Left lung (tissue), 10 donors: ENCODE data around the gene COL19A1. TPM values are rescaled to one million over a fixed set of nuclear protein-coding genes. Genes with fewer than 3 reads are reported as not detected.

Source experiments
- ATAC-seq: fragments of 200-7000 bp; cut with Tn5 transposase; one replicate; pipeline ENCODE4 v1.9.1; 2020; ENCODE audit warnings: moderate library complexity
- DNase-seq, 4 donors: peaks; one replicate each; pipeline ENCODE4 v3.0.0-alpha.2; 2013 to 2020
- H3K27ac ChIP-seq, 2 donors: fragments of 200-600 bp; sonication (generic) in 1 of 2; one replicate each; pipeline versions ENCODE4 v1.5.0 to v1.8.0; 2020 to 2021
- H3K27me3 ChIP-seq, 2 donors: fragments of 200-600 bp; sonication (generic) in 1 of 2; one replicate each; pipeline versions ENCODE4 v1.5.0 to v1.8.0; 2020 to 2021
- H3K36me3 ChIP-seq, 2 donors: fragments of 200-600 bp; sonication (generic) in 1 of 2; one replicate each; pipeline versions ENCODE4 v1.5.0 to v1.8.0; 2020 to 2021
- H3K4me1 ChIP-seq, 2 donors: fragments of 200-600 bp; one replicate each; pipeline ENCODE4 v1.8.0; 2021
- H3K4me3 ChIP-seq, 2 donors: fragments of 200-600 bp; sonication (generic) in 1 of 2; one replicate each; pipeline versions ENCODE4 v1.5.0 to v1.8.0; 2020 to 2021; ENCODE audit warnings: mild to moderate bottlenecking in 1 of 2
- H3K9me3 ChIP-seq, 2 donors: fragments of 200-600 bp; sonication (generic) in 1 of 2; one replicate each; pipeline versions ENCODE4 v1.5.0 to v1.8.0; 2020 to 2021
- CTCF ChIP-seq, 2 donors: fragments of 200-600 bp; sonication (generic) in 1 of 2; IDR thresholded peaks; one replicate each; pipeline versions ENCODE4 v1.5.0 to v1.8.0; 2021; ENCODE audit warnings: antibody characterized with exemption in 2 of 2
- intact Hi-C, 2 donors: fragments of 100-400 bp; cut with DNase I; formaldehyde crosslinking; loops; one replicate each; pipeline versions ENCODE4 v1.11.2 to v1.14.2; 2022
- polyA plus RNA-seq, 6 donors: library from polyadenylated mRNA; unstranded; fragments of 120-200 nt; gene quantifications; one replicate each; pipeline ENCODE4 v1.2.1, GENCODE V29; 2013; ENCODE audit not compliant: insufficient read length in 6 of 6
- total RNA-seq, 2 donors: library from RNA; stranded (reverse); fragmentation: NEBNext Ultra II Directional; extraction: Animal tissue kit (Norgen Biotek cat#: 25700); gene quantifications; one replicate each; pipeline ENCODE4 v1.2.1, GENCODE V29; 2021
- donor health status: DM: no; HTN: yes; CAD: no.
- donor health status: DM: no; HTN: no; CAD: no.

The COL19A1 gene
- total and polyA plus RNA-seq, 8 donors = 0.10 to 0.77 (median 0.70) TPM

- Histone ChIP-seq H3K9me3 (no peaks in the 10 kb centered on the region), H3K36me3 (no peaks in the 10 kb centered on the region), H3K27me3 (no peaks in the 10 kb centered on the region), H3K27ac (no peak overlapping the region), H3K4me1 (no peaks in the 10 kb centered on the region), H3K4me3 (no peak overlapping the region)
- TF ChIP-seq CTCF (IDR thresholded peaks at IDR 0.05) = no peak
- no peak for DNase-seq
- intact Hi-C loops = no loop called here
- ATAC-seq = no peak
Observed at GRCh38 chr6:70062010-70062409, 195.7 kb downstream of the COL19A1 start.

GRCh38 chr6:70072540-70073179 lies 206.3 kb downstream of the COL19A1 start:
- intact Hi-C loops = no loop called here
- H3K27me3 ChIP-seq = no peaks in the 10 kb centered on the region

GRCh38 chr6:70073637-70074036 lies 207.3 kb downstream of the COL19A1 start:
- TF ChIP-seq CTCF (IDR thresholded peaks at IDR 0.05) = no peak
- intact Hi-C loops = no loop called here
- no peaks in the 10 kb centered on the region for H3K4me1 ChIP-seq
- H3K27me3 ChIP-seq = no peaks in the 10 kb centered on the region
- no peak for ATAC-seq
- H3K36me3 ChIP-seq = no peaks in the 10 kb centered on the region
- no peak overlapping the region for H3K4me3 ChIP-seq
- no peak overlapping the region for H3K27ac ChIP-seq
- no peaks in the 10 kb centered on the region for H3K9me3 ChIP-seq
- DNase-seq = no peak

More at GRCh38 chr6:70072540-70073179, 206.3 kb downstream of the COL19A1 start:
- H3K9me3 ChIP-seq = no peaks in the 10 kb centered on the region
- no peak for TF ChIP-seq CTCF (IDR thresholded peaks at IDR 0.05)
- H3K36me3 ChIP-seq = no peaks in the 10 kb centered on the region
- no peak overlapping the region for H3K27ac ChIP-seq
- no peak overlapping the region for H3K4me3 ChIP-seq
- no peak for DNase-seq
- H3K4me1 ChIP-seq = no peaks in the 10 kb centered on the region
- ATAC-seq = no peak

GRCh38 chr6:70079241-70079640 lies 212.9 kb downstream of the COL19A1 start:
- no peaks in the 10 kb centered on the region for H3K36me3 ChIP-seq
- H3K27me3 ChIP-seq = no peaks in the 10 kb centered on the region
- no peak for TF ChIP-seq CTCF (IDR thresholded peaks at IDR 0.05)
- H3K9me3 ChIP-seq = no peaks in the 10 kb centered on the region
- H3K27ac ChIP-seq = no peak overlapping the region
- ATAC-seq = no peak
- H3K4me1 ChIP-seq = no peaks in the 10 kb centered on the region
- H3K4me3 ChIP-seq = no peak overlapping the region
- intact Hi-C loops = no loop called here
- no peak for DNase-seq

- no peaks in the 10 kb centered on the region for H3K27me3 ChIP-seq
- intact Hi-C loops = no loop called here
- ATAC-seq = no peak
- H3K4me3 ChIP-seq = no peak overlapping the region
- no peaks in the 10 kb centered on the region for H3K9me3 ChIP-seq
- no peaks in the 10 kb centered on the region for H3K4me1 ChIP-seq
- TF ChIP-seq CTCF (IDR thresholded peaks at IDR 0.05) = no peak
- no peak overlapping the region for H3K27ac ChIP-seq
- H3K36me3 ChIP-seq = no peaks in the 10 kb centered on the region
- DNase-seq = peak in 1 of 4 donors; percentile 25
Observed at GRCh38 chr6:70080443-70081070, 214.2 kb downstream of the COL19A1 start.
